SH-SY5Y (cell line): Measurements from ENCODE around the gene MCRIP1.

ENCODE experiments used
- GATA2 ChIP-seq: IDR thresholded peaks from 2 replicates; pipeline ENCODE4 v1.6.1; 2011; ENCODE audit warnings: mild to moderate bottlenecking, low read depth, low read length
- GATA3 ChIP-seq: IDR thresholded peaks from 2 replicates; pipeline ENCODE4 v1.6.1; 2011; ENCODE audit warnings: low read depth, mild to moderate bottlenecking, low read length, moderate library complexity

- TF ChIP-seq GATA3 (no peak), GATA2 (no peak)
Observed at GRCh38 chr17:81812571-81813370, 20.3 kb downstream of the MCRIP1 start.
